Stimulated activated CD8-positive, alpha-beta memory T cell treated with anti-CD3 and anti-CD28 coated beads, Interleukin-7, amount 100 ng/mL, for 4 hours (primary cell): ENCODE measurements around the gene AFG3L2.
A peak's percentile ranks its signal among the peaks of the same experiment; 100 is the strongest.

ENCODE experiments used
- DNase-seq, 2 donors: peaks; one replicate each; pipeline ENCODE4 v3.0.0-alpha.2; 2020; ENCODE audit warnings: low read depth in 2 of 2

AFG3L2 gene

DNA sequence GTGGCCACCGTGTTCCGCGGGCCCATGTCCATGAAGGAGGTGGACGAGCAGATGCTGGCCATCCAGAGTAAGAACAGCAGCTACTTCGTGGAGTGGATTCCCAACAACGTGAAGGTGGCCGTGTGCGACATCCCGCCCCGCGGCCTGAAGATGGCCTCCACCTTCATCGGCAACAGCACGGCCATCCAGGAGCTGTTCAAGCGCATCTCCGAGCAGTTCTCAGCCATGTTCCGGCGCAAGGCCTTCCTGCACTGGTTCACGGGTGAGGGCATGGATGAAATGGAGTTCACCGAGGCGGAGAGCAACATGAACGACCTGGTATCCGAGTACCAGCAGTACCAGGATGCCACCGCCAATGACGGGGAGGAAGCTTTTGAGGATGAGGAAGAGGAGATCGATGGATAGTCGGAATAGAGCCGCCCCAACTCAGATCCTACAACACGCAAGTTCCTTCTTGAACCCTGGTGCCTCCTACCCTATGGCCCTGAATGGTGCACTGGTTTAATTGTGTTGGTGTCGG, 51.2 kb downstream of the AFG3L2 start:
- no peak for DNase-seq

GRCh38 chr18:12324991-12325725, 51.9 kb downstream of the AFG3L2 start:
- DNase-seq = no peak

DNA sequence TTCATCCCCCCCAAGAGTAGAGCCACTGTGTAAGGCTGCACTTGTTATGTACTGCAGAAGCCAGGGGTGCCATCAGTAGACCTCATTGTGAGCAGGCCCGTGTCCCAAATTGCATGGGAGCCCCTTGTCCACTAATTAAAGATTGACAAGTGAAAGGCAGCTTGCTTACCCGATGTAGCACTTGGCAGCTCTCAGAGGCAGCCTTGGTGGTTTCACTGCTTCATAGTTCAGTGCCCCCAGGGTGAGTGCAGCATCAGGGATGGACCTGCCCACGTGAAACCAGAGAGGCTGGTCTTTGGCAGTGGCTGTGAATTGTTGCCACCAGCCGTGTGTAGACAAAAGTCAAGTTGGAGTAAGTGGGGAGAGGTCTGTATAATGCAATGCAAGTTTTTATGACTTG, 55.7 kb downstream of the AFG3L2 start:
- DNase-seq = no peak

DNA sequence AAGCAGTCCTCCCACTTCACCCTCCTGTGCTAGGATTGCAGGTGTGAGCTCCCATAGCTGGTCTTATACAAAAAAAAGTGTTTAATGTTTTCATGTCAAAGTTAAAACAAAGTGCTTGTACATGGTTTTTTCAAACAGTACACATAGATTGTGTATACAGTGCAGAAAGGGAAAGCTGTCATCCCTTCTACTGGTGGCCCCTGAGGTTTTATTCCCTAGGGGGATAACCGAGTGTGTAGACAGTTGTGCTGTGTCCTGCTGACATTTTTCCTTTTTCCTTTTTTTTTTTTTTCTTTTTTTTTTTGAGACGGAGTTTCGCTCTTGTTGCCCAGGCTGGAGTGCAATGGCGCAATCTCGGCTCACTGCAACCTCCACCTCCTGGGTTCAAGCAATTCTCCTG, 58.2 kb downstream of the AFG3L2 start:
- no peak for DNase-seq

DNA sequence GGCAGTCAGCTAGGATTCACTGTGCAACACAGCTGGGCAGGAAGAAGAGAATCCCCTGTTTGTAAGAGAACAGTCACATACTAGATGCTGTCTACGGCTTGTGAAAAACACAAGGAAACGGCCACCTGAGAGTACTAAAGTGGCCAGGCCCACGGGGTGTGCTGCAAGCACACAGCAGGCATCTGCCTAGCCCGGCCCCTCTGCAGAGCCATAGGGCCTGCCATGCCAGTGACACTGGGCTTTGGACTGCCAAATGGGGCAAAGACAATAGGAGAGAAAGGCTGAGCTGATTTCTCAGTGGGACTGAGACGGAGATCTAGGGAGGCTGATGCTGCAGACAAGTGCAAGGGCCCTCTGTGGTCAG, 58.7 kb downstream of the AFG3L2 start:
- DNase-seq = no peak

- DNase-seq = no peak
Measured at GRCh38 chr18:12317664-12318333, 59.2 kb downstream of the AFG3L2 start.

DNA sequence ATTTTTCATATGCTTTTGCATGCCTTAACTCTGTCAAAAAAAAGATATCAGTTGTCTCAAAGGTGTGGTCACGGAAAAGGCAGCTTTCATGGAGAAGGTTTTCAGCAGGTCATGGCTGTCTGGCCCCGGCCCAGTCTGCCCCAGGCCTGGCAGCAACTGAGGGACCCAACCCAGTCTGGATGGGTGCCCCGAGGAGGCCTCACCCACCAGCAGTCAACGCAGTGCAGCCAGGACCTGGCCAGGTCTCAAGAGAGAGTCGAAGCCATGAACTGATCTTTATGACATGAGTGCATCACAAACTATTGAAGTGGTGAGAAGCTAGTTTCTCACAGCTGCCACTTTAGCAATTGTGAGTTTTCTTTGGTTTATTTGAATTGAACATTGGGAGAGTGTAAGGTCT, 61.1 kb downstream of the AFG3L2 start:
- no peak for DNase-seq

DNA sequence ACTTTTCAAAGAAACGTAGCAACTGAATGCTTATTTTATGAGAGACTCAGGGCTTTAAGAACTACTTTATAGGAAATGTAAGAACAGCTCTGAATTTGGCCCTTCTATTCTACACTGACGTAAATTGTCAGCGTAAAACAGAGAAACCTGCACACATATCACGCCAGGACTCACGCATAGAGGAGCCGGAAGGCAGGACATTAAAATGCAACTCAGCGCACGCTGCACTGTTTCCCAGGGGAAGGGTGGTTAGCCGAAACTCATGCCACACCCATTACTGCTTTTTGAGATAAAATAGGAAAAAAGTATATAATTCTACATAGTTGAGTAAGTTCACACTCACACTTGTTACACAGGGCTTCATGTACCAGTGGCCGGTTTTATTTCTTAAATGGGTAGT, 61.5 kb downstream of the AFG3L2 start:
- DNase-seq = no peak

DNA sequence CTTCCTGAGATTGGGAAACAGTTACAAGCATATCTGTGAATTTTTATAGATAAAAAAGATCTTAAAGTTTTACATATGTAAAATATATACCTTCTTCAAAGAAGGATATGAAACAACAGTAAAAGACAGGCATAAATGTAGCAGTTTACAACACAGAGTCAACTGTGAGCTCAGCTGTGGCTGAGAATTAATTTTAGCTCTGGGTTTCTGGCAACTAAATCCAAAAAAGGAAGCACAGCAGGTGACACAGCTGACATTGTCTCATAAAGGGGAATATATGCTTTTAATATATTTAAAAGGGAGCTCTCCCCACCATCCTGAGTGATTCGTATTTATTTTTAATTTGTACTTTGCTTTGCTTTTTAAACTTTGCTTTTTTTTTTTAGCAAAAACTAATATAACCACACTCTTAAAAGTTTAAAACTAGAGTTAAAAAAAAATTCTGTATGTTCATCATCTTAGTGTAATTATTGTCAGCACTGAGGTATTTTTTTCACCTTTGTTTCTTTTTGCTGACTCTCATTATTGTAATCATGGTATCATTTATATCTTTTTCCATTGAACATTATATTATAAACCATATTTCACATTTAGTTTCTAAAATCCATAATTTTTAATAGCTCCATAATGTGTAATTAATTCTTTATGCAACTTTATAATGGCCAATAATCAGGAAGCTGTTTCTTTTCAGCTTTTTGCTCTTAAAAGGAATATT, 62.3 kb downstream of the AFG3L2 start:
- DNase-seq = no peak

DNA sequence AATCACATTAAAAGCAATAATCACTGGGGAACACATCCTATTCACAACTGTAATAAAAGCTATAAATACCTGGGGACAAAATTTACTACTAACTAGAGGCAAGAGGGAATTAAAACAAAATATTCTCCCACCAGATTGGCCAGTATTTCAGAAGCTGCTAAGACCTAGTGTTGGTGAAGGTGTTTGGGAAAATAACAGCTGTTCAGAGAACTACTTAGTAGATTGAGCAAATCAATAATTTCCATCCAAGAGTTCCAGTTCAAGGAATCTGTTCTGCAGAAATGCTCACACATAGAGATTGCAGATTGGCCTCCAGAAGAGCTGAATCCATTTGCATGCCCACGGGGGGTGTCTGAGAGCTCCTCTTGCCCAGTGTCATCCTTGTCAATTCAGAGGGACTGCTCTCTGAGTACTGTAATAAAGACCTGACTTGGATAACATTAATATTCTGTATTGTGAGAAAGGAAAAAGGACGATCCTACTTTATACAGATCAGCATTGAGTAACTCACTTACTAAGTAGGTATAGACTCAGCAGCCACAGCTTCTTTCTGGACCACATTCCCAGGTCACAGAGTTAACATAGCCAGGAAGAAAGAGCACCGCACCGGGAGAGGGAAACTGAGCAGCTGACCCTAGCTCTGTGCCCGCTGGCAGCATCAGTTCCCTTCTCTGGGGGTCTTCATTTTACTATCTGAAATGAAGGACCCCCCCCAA, 63.3 kb downstream of the AFG3L2 start:
- no peak for DNase-seq

DNA sequence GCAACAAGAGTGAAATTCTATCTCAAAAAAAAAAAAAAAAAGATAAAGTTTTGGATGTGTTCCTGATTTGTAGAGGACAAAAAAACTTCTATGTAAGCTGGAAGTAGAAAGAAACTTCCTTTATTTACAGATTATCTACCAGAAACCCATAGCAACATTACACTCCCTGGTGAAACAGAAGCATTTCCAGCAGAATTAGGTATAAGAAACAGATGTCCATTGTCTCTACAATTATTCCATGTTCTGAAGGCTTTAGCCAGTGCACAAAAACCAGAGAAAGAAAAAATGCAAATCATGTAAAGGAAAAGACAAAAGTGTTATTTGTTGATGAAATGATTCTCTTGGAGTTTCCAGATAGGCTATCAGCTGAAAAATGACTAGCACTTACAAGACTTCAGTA, 64.1 kb downstream of the AFG3L2 start:
- no peak for DNase-seq

DNA sequence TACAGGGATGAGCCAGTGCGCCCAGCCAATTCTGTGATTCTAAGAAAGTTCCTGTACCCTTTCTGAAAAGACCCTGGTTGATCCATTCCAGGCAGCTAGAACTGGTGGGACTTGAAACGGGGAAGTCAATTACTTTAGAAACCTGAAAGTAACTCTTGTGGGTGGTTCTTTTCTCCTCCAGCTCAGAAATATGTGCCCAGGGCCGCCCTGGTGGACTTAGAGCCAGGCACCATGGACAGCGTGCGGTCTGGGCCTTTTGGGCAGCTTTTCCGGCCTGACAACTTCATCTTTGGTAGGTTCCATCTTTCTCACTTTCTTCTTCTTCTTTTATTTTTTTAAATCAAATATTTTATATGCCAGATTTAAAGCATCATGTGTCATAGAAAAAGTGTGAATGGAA, 66.3 kb downstream of the AFG3L2 start:
- no peak for DNase-seq

DNA sequence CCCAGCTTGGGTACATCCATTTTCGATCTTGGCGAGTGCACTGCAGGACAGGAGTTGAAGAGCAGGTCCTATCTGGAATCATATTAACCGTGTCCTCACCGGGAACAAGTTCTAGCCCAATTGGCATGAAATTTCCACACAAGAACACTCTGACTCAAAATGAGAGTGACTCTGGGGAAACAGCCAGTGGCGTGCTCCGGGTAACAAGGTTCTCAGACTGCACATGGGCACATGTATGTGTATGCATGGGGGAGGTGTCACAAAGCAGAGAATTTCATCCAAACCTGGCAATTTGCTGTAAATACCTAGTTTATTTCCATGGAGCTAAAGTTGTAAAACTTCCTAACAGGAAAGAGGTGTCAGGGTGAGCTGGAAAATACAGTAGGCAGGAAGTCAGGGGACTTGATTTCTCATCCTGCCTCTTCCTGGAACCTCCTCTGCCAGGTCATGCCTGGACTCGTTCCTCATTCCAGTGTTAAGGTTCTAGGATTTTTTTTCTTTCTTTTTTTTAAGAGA, 67.3 kb downstream of the AFG3L2 start:
- no peak for DNase-seq

DNA sequence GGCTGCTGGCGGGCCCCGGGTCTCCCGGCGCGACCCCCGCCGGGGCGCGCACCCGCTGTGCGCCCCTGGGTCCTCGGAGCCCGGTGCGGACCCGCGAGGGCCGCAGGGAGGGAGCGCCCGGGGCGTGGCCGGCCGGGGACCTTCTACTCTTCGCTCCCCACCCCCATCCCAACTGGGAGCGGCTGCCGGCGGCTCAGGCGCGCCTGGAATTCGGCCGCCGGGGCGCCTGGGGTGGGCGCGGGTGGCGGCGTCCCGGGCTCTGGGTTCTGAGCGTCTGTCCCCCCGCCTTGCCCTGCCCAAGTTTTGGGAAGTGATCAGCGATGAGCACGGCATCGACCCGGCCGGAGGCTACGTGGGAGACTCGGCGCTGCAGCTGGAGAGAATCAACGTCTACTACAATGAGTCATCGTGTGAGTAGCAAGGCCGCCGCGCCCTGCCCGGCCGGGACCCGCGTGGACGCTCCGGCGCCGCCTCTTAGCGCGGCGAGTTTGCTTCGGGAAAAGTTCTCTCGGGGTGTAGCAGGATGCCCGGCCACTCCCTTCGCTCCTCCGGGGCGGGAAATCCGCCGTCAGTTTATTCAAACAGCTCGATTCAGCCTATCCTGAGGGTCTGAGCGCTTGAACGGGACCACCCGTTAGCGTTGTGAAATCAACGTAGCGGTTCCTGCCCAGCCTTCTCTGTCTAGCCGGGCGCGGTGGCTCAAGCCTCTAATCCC, 68.5 kb downstream of the AFG3L2 start:
- DNase-seq = peak in 1 of 2 donors; percentile 8

- DNase-seq = no peak
Measured at GRCh38 chr18:12307701-12308385, 69.2 kb downstream of the AFG3L2 start, which contains the start of gene TUBB6. Gene TUBB6, plus strand, starts transcription at chr18:12308241. Its CDS starts 52 bp downstream, at chr18:12308293.

DNA sequence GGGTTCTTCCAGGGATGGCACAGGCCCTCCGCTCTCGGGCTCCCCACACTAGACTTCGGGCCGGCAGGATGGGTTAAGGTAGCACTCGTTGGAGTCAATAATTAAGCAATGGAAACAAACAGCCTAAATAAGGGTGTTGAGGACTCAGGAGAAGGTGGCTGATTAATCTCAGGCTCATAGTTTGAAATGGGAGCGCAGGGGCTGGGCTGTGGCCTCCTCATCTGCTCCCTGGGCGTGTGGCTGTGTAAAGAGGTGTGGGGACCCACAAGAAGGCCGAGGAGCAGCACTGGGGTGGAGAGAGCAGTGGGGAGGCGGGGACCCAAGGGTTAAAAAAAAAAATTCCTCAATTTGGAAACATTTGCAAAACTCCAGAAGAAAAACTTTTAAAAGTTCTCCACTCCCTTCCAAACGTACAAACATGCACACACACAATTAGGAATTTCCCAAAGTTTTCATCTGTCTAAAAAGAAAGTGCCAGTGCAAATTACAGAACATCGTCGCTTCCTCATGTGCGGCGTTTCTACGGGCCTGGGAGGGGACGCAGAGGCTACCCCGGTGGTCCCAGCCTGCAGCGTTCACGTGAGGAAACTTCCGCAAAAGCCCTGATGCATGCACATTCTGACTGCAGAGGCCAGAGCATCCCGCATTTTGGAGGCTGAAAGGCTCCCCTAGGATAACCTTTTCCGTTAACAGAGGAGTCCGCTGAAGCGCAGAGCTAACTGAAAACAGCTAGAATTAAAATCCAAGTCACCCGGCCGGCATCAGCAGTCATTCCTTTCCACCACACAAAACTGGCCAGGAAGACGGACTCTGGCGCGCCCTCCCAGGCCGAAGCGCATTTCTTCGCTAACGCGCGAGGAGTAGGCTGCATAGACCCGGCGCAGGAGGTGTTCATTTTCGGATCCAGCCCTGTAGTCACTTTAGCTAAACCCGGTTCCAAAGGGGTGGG, 70.0 kb downstream of the AFG3L2 start:
- no peak for DNase-seq

DNA sequence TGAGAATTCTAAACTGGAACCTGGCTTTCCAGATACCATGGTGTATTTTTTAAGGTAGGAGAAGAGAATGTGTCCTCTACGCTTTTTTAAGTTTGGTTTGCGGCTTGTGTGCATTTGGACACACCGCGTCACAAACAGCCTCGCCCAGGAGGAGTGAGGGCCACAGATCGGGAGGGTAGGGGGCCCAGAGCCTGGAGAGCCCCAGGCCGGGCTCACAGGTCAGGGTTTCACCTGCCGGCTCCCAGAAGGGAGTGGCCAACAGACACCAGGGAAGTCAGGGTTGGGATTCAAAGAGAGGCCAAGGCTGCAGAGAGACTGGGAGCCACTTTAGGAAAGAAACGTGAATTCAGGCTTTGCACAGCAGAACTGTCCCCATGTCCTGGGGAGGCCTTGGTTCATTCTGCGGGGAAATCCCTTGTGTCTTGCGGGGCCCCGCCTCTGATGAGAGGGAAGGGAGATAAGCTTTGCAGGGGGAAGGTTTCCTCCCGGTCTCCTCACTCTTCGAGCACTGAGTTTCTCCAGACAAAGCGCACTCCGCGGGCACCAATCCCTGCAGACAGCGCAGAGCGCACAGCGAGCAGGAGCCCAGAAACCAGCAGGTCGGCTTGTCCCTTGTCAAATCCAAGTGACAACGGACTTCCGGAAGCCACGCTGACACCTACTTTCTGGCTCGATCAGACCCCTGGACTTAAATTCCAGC, 70.9 kb downstream of the AFG3L2 start:
- DNase-seq = no peak

- DNase-seq = no peak
Measured at GRCh38 chr18:12305211-12305610, 71.8 kb downstream of the AFG3L2 start.
